Omental fat pad (tissue), 4 donors: ENCODE results near the gene BZW2. TPM values are rescaled to one million over a fixed set of nuclear protein-coding genes. Genes with fewer than 3 reads are reported as not detected.

ENCODE experiments used
- ATAC-seq: fragments of 150-250 bp; one replicate; pipeline ENCODE4 v1.9.1; 2016; ENCODE audit warnings: mild to moderate bottlenecking, moderate library complexity; ENCODE audit not compliant: low FRiP score
- DNase-seq: peaks from one replicate; pipeline ENCODE4 v3.0.0-alpha.2; 2019; ENCODE audit warnings: low spot score
- total RNA-seq, 4 donors: library from RNA; depleted of rRNA; stranded (reverse); fragments of >200 nt; gene quantifications; one replicate each; pipeline ENCODE4 v1.1.0, GENCODE V29; 2016
- TF ChIP-seq, protein P1 (sequence below), 3 donors: fragments of 450-650 bp; IDR thresholded peaks; one replicate each; pipeline ENCODE4 v1.5.1; 2016 to 2017; ENCODE audit warnings: antibody characterized with exemption in 3 of 3, mild to moderate bottlenecking in 3 of 3, moderate library complexity in 2 of 3

The BZW2 gene
- total RNA-seq, 4 donors from 2014 or later, result 44.9 to 92.7 (median 55.4) TPM

DNA sequence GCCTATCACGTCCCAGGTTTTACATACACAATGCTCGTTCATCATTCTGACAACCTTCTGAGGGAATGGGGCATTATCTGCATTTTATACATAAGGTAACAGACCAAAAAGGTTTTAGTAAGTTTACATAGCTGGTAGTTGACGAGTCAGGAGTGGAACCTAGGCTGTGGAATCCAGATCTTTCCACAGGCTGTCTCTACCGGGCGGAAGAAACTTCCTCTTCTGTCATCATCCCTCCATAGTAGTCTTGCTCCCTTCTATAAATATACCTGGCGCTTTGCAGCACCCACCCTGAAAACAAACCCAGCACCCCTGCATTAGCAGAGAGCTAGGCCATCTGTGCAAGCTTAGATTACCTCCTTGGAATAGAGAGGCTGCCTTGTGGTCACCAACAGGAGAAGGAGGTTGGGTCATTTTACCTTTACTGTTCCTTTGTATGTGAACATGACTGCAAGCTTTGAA is 108.9 kb downstream of the BZW2 start:
- TF ChIP-seq, protein P1, sequence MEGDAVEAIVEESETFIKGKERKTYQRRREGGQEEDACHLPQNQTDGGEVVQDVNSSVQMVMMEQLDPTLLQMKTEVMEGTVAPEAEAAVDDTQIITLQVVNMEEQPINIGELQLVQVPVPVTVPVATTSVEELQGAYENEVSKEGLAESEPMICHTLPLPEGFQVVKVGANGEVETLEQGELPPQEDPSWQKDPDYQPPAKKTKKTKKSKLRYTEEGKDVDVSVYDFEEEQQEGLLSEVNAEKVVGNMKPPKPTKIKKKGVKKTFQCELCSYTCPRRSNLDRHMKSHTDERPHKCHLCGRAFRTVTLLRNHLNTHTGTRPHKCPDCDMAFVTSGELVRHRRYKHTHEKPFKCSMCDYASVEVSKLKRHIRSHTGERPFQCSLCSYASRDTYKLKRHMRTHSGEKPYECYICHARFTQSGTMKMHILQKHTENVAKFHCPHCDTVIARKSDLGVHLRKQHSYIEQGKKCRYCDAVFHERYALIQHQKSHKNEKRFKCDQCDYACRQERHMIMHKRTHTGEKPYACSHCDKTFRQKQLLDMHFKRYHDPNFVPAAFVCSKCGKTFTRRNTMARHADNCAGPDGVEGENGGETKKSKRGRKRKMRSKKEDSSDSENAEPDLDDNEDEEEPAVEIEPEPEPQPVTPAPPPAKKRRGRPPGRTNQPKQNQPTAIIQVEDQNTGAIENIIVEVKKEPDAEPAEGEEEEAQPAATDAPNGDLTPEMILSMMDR (IDR thresholded peaks at IDR 0.05), result no peak
- no peak for DNase-seq
- no peak for ATAC-seq

DNA sequence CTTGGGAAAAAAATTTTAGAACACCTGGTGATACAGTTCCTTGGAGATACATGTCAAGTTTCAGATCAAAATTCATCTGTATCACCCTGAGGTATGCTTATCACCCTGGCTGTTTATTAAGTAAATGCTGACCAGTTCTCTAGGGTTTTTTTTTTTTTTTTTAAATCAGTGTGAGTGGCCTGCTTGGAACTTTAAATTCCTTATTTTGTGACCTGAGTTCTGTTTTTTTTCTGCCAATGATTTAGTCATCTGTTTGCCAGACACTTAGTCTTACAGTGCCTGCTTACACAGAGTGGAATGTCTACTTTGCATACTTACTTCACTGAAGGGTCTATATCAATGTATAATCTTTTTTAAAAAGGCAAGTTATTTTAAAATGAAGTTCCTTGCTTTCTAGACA is 109.4 kb downstream of the BZW2 start:
- TF ChIP-seq, protein P1 (IDR thresholded peaks at IDR 0.05), result no peak
- ATAC-seq, result no peak
- DNase-seq, result no peak

Other genes with a start within 250 kb of the BZW2 start
- gene CRPPA, start 224.6 kb upstream of the BZW2 start, total RNA-seq, result 1 to 10 TPM; 1.3 to 2.7 (median 2.0) TPM
- 1 to 10 TPM in 1 of 4 donors, not detected in 3; 1.2 TPM for gene SOSTDC1, start 180.4 kb upstream of the BZW2 start, total RNA-seq
- gene LRRC72, start 119.4 kb upstream of the BZW2 start, total RNA-seq, result not detected
- 10 to 100 TPM in 3 of 4 donors, 1 to 10 TPM in 1; 7.4 to 15.9 (median 11.4) TPM for gene ANKMY2, start 427 bp upstream of the BZW2 start, total RNA-seq
- 100 to 1,000 TPM in 1 of 4 donors, 10 to 100 TPM in 3; 15.2 to 111 (median 30.5) TPM for gene TSPAN13, start 107.6 kb downstream of the BZW2 start, total RNA-seq
- gene AGR2, start 158.8 kb downstream of the BZW2 start, total RNA-seq, result under 1 TPM in 1 of 4 donors, not detected in 3; 0.46 TPM
- not detected for gene AGR3, start 235.8 kb downstream of the BZW2 start, total RNA-seq